Measurements from ENCODE around the gene GLRX. TPM values are rescaled to one million over a fixed set of nuclear protein-coding genes. Genes with fewer than 3 reads are reported as not detected.

The GLRX gene
- total and polyA plus RNA-seq, 2 of the 13 experiments (the other 11 are each of a cell fraction or from before 2014, with no cell fraction given) = 63.8 to 499 TPM

DNA sequence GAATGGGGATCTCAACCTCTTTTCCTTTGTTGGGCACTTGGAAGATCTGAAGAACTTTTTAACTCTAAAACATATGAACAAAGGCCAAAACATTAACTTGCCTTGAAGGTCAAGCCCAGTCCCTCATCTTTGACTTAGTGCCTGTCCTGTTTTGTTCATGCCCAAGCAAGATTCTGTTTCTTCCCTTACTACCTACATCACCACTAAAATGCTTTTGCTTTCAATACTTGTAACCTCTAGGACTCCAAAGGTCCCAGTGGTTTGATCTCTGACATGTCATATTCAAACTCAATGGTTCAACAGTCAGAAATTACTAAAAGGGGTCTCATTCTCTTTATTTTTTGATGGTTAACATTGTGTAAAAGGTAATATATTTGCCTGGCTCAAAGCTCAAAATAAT lies 24.0 kb downstream of the GLRX start:
- Histone ChIP-seq H3K27ac (ENCODE audit: extremely low read length, insufficient read depth, low read length) (no peak overlapping the region), H3K4me3 (replicated peaks in 1 of 3; ENCODE audit: insufficient read depth in 1 of 3, low read depth in 2 of 3, low read length in 3 of 3) (no peak overlapping the region), H3K79me2 (ENCODE audit: insufficient read depth, low read length) (no peaks in the 10 kb centered on the region), H3K27me3 (ENCODE audit: control insufficient read depth in 1 of 2, insufficient read depth in 2 of 2, low read length in 2 of 2) (no peaks in the 10 kb centered on the region), H3K9me3 (ENCODE audit: low read length) (no peaks in the 10 kb centered on the region), H3K4me1 (ENCODE audit: insufficient read depth, low read length) (peaks cover 61% of the 10 kb centered on the region), H3K4me2 (ENCODE audit: low read depth, low read length) (no peak overlapping the region), H3K9ac (ENCODE audit: insufficient read depth, low read depth, low read length) (no peak overlapping the region), H4K20me1 (ENCODE audit: insufficient read depth, low read length) (no peaks in the 10 kb centered on the region), H3K36me3 (replicated peaks in 1 of 2; ENCODE audit: control insufficient read depth in 1 of 2, insufficient read depth in 2 of 2, low read length in 2 of 2) (peaks cover 3 to 4% of the 10 kb centered on the region in 2 experiments; a peak in 4 of 5 replicates), H2AFZ (ENCODE audit: low read length) (no peak overlapping the region)
- no peak for ATAC-seq
- no TSS peak for BruUV-seq (replicated peaks)
- in situ Hi-C loops (cut with HindIII; ENCODE audit: extremely low pct_ligation_motif_present, low pct_unique_long_range_greater_than_20kb) (no loop called here), intact Hi-C loops (cut with micrococcal nuclease; ENCODE audit: unreplicated experiment) (no loop called here)
- TF ChIP-seq ZNF12 (CRISPR knock-in tag; IDR thresholded peaks at IDR 0.05) (no peak), AGO1 (IDR thresholded peaks at IDR 0.05; ENCODE audit: low read depth, low read length, poor library complexity, severe bottlenecking) (no peak), TMF1 (CRISPR knock-in tag; IDR thresholded peaks at IDR 0.05; ENCODE audit: low read depth) (no peak), PAWR (CRISPR knock-in tag; IDR thresholded peaks at IDR 0.05; ENCODE audit: borderline replicate concordance) (no peak), KDM6A (CRISPR knock-in tag; IDR thresholded peaks at IDR 0.05; ENCODE audit: low read depth) (no peak), POLR2A (IDR thresholded peaks at IDR 0.05; ENCODE audit: insufficient read depth in 1 of 2, low read depth in 2 of 2, low read length in 2 of 2) (no peak), ATF7 (IDR thresholded peaks at IDR 0.05) (no peak), ATF7 (CRISPR knock-in tag; IDR thresholded peaks at IDR 0.05) (no peak), SETDB1 (CRISPR knock-in tag; IDR thresholded peaks at IDR 0.05; ENCODE audit: borderline replicate concordance) (no peak), THAP11 (CRISPR knock-in tag; IDR thresholded peaks at IDR 0.05) (no peak), MED13 (CRISPR knock-in tag; IDR thresholded peaks at IDR 0.05) (no peak), ZNF710 (CRISPR knock-in tag; IDR thresholded peaks at IDR 0.05; ENCODE audit: borderline replicate concordance) (no peak), ZNF878 (CRISPR knock-in tag; IDR thresholded peaks at IDR 0.05) (no peak)
- ChIA-PET CTCF (ENCODE audit: low intra/inter-chr PET ratio, low total read pairs) (no interaction called here), POLR2A (no interaction called here)
- FAIRE-seq = no peak
- DNase-seq (ENCODE audit: low spot score) = no peak

Measured in HepG2 (cell line).